Inflammatory macrophage (primary cell): ENCODE measurements around the gene KCTD20.
"Not testable (repeated sequence)": the region's sequence is repeated elsewhere in the genome, so short reads cannot be mapped to it uniquely, and the experiment has no call there.

Source experiments
- DNase-seq, 2 donors: peaks; one replicate each; pipeline ENCODE4 v3.0.0-alpha.2; 2020 to 2022
- total RNA-seq, 18 experiments: gene quantifications; one replicate each; lab custom pipeline; 2026; ENCODE audit warnings: mixed read lengths in 6 of 18, inconsistent platforms in 2 of 18; lab: John Stamatoyannopoulos, UW

The KCTD20 gene
- total RNA-seq = 140 to 249 (median 221) reads per million in 18 experiments

GRCh38 chr6:36442671-36443470, at the start of gene KCTD20, which contains the start of gene PXT1:
Gene KCTD20 (plus strand): TSS chr6:36443000. CDS start chr6:36470098, 27,098 bp downstream.
Gene PXT1 (minus strand): TSS chr6:36442854. CDS start chr6:36426082, 16,772 bp downstream.
- peak; percentile 79 to 89 for DNase-seq

- DNase-seq = no peak
Observed at GRCh38 chr6:36399970-36400369, 42.8 kb upstream of the KCTD20 start.

DNA sequence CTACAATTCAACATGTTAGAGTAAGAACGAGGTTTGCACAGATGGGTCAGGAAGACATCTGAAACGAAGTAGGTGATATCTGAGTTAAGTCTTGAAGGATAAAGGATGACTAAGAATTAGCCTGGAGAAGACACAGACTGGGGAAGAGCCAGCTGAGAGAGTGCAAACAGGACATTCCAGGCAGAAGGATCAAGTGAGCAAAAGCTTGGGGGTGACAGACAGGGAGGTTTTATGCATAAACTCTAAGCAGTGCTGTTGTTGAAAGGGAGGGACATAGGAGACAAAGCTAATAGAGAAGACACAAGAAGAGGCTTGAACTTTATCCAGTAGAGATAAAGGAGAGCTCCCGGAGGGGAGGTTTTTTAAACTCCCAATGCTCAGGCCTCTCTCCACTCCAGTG, 40.3 kb upstream of the KCTD20 start:
- DNase-seq = no peak

DNA sequence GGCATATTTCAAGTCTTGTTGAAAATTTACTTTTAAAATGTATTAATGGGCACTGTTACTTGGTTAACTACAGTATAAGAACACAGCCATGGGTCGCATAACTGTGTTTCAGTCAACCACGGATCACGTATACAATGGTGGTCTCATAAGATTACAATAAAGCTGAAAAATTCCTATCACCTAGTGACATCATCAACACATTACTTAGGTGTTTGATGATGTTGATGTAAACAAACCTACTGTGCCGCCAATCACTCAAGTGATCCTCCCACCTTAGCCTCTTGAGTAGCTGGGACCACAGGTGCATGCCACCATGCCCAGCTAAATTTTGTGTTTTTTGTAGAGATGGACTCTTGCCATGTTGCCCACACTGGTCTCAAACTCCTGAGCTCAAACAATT, 38.6 kb upstream of the KCTD20 start:
- no peak for DNase-seq

DNA sequence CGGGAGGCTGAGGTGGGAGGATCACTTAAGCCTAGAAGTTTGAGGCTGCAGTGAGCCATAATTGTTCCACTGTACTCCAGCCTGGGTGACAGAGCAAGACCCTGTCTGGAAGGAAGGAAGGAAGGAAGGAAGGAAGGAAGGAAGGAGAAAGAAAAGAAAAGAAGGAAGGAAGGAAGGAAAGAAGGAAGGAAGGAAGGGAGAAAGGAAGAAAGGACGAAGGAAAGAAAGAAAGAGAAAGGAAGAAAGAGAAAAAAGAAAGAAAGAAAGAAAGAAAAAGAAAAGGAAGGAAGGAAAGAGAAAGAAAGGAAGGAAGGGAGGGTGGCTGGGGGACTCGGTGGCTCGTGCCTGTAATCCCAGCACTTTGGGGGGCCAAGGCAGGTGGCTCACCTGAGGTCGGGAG, 33.1 kb upstream of the KCTD20 start:
- not testable (repeated sequence) for DNase-seq

DNA sequence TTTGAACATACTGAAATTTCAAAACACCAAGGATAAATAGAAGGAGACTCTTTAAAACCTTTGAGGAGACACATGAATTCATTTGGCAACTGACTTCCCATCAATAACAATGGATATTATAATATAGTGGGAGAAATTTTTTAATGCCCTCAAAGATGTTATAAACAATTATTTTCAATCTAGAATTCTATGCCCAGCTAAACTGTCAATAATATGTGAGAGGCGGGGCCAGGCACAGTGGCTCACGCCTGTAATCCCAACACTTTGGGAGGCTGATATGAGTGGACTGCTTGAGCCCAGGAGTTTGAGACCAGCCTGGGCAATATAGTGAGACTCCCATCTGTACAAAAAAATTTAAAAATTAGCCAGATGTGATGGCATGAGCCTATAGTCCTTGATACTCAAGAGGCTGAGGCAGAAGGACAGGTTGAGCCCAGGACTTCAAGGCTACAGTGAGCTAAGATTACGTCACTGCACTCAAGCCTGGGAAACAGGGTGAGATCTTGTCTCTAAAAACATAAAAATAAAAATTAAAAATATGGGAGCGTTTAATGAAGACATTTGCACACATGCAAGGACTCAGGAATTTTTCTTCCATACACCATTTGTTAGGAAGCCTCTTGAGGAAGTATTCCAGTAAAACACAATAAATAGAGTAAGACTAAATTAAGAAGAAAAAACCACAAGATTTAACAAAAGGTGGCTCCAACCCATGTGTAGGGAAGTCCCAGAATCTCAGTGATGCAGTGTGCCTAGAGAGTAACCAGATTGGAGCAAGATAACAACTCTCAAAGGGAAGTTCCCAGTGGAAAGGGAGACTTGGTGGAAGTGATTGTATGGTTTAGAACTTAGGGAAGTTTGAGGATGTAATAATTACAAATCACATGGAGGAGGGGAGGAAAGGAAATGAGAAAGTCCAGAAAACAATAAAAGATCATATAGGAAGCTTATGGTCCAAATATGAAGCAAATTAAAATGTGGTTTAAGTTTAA, 29.0 kb upstream of the KCTD20 start:
- DNase-seq = no peak

- no peak for DNase-seq
Observed at GRCh38 chr6:36414481-36414880, 28.3 kb upstream of the KCTD20 start.

DNA sequence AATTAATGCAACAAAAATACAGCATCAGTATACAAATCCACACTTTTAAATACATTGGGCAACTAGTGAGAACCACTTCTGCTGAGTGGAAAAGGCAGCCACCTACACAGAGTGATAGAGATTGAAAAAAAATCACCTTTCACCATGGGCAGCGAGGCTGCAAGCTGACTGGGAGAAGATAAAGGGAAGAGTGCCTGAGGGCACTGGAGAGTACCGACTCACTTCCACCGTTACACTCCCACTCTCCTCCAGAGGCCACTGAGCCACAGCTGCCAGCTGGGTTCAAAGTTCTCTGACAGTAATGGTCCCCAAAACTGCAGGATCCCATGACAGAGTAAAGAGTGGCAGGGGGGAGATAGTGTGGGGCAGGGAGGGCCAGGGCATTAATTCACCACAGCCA, 24.2 kb upstream of the KCTD20 start:
- peak in 1 of 2 donors; percentile 11 for DNase-seq

GRCh38 chr6:36419310-36419709, 23.5 kb upstream of the KCTD20 start:
- peak; percentile 8 to 50 for DNase-seq

DNA sequence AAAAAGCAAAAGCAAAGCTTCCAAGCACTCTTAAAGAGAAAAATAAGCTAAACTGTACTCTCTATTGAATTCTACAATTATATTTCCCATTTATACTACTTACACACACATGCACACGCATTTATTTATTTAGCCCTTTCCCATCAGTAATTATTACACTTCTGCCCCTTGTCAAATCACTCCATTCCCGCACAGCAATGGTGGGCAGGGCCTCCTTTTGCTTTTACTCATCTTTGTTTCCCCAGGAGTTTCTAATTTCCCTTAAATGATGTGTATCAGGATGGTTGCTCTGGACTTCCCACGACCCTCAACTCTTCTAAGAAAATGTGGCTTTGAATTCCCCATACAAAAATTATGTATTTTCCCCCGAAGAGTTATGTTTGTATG, 20.1 kb upstream of the KCTD20 start:
- DNase-seq = no peak

GRCh38 chr6:36423101-36423824, 19.5 kb upstream of the KCTD20 start:
- peak; percentile 97 to 99 for DNase-seq

GRCh38 chr6:36426622-36427021, 16.2 kb upstream of the KCTD20 start:
- no peak for DNase-seq

GRCh38 chr6:36428911-36429310, 13.9 kb upstream of the KCTD20 start:
- DNase-seq = peak in 1 of 2 donors; percentile 32

DNA sequence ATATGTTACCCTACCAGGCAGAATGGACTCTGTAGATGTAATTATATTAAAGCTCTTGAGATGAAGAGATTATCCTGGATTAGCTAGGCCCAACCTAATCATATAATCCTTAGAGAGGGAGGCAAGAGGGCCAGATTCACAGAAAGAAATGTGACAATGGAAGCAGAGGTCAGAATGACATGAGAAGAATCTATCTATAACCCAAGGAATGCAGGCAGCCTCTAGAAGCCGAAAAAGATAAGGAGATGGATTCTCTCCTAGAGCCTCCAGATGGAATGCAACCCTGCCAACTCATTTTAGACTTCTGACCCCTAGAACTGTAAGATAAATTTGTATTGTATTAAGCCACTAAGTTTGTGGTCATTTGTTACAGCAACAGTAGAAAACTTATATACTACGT, 12.4 kb upstream of the KCTD20 start:
- DNase-seq = no peak

DNA sequence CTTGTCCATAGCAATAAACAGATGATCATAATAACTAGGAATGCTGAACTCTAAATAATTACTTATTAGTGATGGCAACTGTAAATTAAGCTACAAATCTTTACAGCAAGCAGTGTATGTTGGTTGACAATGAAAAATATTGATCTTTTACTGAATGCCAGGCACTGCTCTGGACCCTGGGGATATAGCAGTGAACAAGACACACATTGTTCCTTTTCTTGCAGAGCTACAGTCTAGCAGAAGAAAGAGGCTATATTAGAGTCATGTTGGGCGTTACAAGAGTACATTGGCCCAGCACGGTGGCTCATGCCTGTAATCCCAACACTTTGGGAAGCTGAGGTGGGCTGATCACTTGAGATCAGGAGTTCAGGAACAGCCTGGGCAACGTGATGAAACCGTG, 11.6 kb upstream of the KCTD20 start:
- DNase-seq = no peak

DNA sequence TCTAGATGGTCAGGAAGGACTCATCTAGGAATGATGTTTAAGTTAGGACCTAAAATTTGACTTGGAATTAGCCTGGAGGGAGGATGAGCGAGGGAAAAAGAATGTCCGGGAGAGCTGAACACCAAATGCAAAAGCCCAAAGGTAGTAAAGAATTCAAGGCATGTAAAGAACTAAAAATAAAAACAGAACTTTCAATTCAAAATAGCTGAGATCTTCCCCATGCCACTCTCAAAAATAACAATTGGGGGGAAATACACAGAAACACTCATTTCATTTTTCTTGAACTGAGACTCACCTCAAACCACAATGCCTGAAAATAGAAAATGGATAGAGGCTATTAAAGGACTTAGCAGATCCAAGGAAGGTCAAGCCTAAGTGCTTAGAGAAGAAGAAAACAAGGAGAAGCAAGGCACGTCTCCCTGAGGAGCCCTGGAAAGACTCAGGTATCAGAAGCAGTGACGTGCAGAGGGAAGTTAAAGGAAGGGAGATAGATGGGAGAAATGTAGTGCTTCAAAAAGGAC, 10.6 kb upstream of the KCTD20 start:
- no peak for DNase-seq

GRCh38 chr6:36436466-36436865, 6.3 kb upstream of the KCTD20 start:
- no peak for DNase-seq

GRCh38 chr6:36441307-36441894, 1.4 kb upstream of the KCTD20 start:
- DNase-seq = peak; percentile 96 to 98

DNA sequence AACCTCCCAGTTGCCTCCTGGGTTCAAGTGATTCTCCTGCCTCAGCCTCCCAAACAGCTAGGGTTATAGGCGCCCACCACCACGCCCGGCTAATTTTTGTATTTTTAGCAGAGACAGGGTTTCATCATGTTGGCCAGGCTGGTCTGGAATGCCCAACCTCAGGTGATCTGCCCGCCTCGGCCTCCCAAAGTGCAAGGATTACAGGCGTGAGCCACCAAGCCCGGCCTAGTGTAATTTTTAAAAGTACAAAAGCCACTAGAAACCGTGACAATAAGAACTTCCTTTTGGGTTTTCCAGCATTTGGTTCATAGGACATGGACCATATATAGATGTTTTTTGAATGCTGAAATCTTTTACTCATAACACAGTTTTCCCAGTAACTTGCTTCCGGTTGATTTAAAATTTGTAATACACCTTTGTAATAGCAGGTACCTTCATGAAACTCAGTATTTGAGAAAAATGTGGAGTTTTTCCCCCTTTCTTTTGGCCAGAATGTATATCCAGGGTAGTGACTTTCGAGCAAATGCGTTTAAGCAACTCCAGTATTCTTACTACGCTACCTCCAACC, 613 bp upstream of the KCTD20 start:
- no peak for DNase-seq

GRCh38 chr6:36443471-36444428, 950 bp downstream of the KCTD20 start:
- DNase-seq = peak in 1 of 2 donors; percentile 40
